C1 segment of cervical spinal cord (tissue), 14 donors: ENCODE measurements around the gene LPCAT4.

Experiments
- DNase-seq, 14 donors: peaks; one replicate each; lab custom pipeline; 2025; lab: John Stamatoyannopoulos, UW

LPCAT4 gene

GRCh38 chr15:34336991-34337556, 29.9 kb downstream of the LPCAT4 start:
- peak in 5 of 14 donors; percentile 48 to 71 (median 55) for DNase-seq

GRCh38 chr15:34336231-34336990, 30.6 kb downstream of the LPCAT4 start:
- peak in 1 of 14 donors; percentile 10 for DNase-seq

GRCh38 chr15:34335176-34336032, 31.6 kb downstream of the LPCAT4 start:
- no peak for DNase-seq

GRCh38 chr15:34334672-34335071, 32.3 kb downstream of the LPCAT4 start:
- no peak for DNase-seq

GRCh38 chr15:34332553-34333120, 34.4 kb downstream of the LPCAT4 start:
- DNase-seq = no peak

- no peak for DNase-seq
Measured at GRCh38 chr15:34331809-34332208, 35.2 kb downstream of the LPCAT4 start.

- DNase-seq = no peak
Measured at GRCh38 chr15:34330279-34330678, 36.7 kb downstream of the LPCAT4 start.

GRCh38 chr15:34329006-34329405, 38.0 kb downstream of the LPCAT4 start:
- DNase-seq = no peak

GRCh38 chr15:34327906-34328305, 39.1 kb downstream of the LPCAT4 start:
- no peak for DNase-seq

GRCh38 chr15:34325368-34325767, 41.6 kb downstream of the LPCAT4 start:
- DNase-seq = no peak

GRCh38 chr15:34324933-34325332, 42.1 kb downstream of the LPCAT4 start:
- DNase-seq = no peak

- DNase-seq = no peak
Measured at GRCh38 chr15:34323217-34323616, 43.8 kb downstream of the LPCAT4 start.

- peak in 6 of 14 donors; percentile 4 to 24 (median 14) for DNase-seq
Measured at GRCh38 chr15:34318277-34319079, 48.5 kb downstream of the LPCAT4 start.

- no peak for DNase-seq
Measured at GRCh38 chr15:34314491-34315490, 52.2 kb downstream of the LPCAT4 start.

GRCh38 chr15:34311563-34311962, 55.4 kb downstream of the LPCAT4 start:
- DNase-seq = no peak
